ENCODE results near the gene AAMP. TPM values are rescaled to one million over a fixed set of nuclear protein-coding genes. Genes with fewer than 3 reads are reported as not detected.
"Not testable (repeated sequence)": the region's sequence is repeated elsewhere in the genome, so short reads cannot be mapped to it uniquely, and the experiment has no call there.

Gene AAMP
- total RNA-seq, 2 donors from 2014 or later = 54.3 to 88.8 TPM

GRCh38 chr2:218274586-218274985 is 4.6 kb upstream of the AAMP start:
- no peaks in the 10 kb centered on the region for H3K27me3 ChIP-seq
- H3K4me3 ChIP-seq = no peak overlapping the region
- no peaks in the 10 kb centered on the region for H3K9me3 ChIP-seq
- no peak for DNase-seq (ENCODE audit: low spot score)
- TF ChIP-seq CTCF (IDR thresholded peaks at IDR 0.05) = no peak
- peaks cover 0 to 37% of the 10 kb centered on the region in 2 donors for H3K4me1 ChIP-seq
- peak overlapping the region in 1 of 2 donors; percentile 46 for H3K27ac ChIP-seq
- H3K36me3 ChIP-seq = peaks cover 62% of the 10 kb centered on the region

- Histone ChIP-seq H3K4me1 (peaks cover 0 to 43% of the 10 kb centered on the region in 2 donors), H3K36me3 (peaks cover 55% of the 10 kb centered on the region), H3K9me3 (no peaks in the 10 kb centered on the region), H3K27ac (peak overlapping the region; percentile 77), H3K4me3 (no peak overlapping the region), H3K27me3 (no peaks in the 10 kb centered on the region)
- TF ChIP-seq CTCF (IDR thresholded peaks at IDR 0.05) = no peak
- no peak for DNase-seq (ENCODE audit: low spot score)
Measured at GRCh38 chr2:218273908-218274249, 3.9 kb upstream of the AAMP start.

GRCh38 chr2:218273214-218273907 is 3.4 kb upstream of the AAMP start:
- H3K27me3 ChIP-seq; H3K9me3 ChIP-seq; H3K4me3 ChIP-seq; DNase-seq (ENCODE audit: low spot score): not testable (repeated sequence)
- Histone ChIP-seq H3K27ac (peak overlapping the region; percentile 77), H3K4me1 (peaks cover 0 to 46% of the 10 kb centered on the region in 2 donors), H3K36me3 (peaks cover 50% of the 10 kb centered on the region)

- Histone ChIP-seq H3K4me3 (no peak overlapping the region), H3K9me3 (no peaks in the 10 kb centered on the region), H3K36me3 (peaks cover 46% of the 10 kb centered on the region), H3K27ac (peak overlapping the region; percentile 77), H3K27me3 (no peaks in the 10 kb centered on the region), H3K4me1 (peaks cover 0 to 42% of the 10 kb centered on the region in 2 donors)
- TF ChIP-seq CTCF (IDR thresholded peaks at IDR 0.05) = peak; percentile 84 to 92
- DNase-seq (ENCODE audit: low spot score) = peak; percentile 96
Measured at GRCh38 chr2:218272531-218273212, 2.7 kb upstream of the AAMP start.

GRCh38 chr2:218271865-218272530 is 2.1 kb upstream of the AAMP start:
- Histone ChIP-seq H3K27me3 (no peaks in the 10 kb centered on the region), H3K4me1 (peaks cover 0 to 40% of the 10 kb centered on the region in 2 donors), H3K27ac (peak overlapping the region; percentile 77), H3K36me3 (peaks cover 46% of the 10 kb centered on the region), H3K4me3 (no peak overlapping the region), H3K9me3 (no peaks in the 10 kb centered on the region)
- no peak for TF ChIP-seq CTCF (IDR thresholded peaks at IDR 0.05)
- no peak for DNase-seq (ENCODE audit: low spot score)

GRCh38 chr2:218271487-218271797 is 1.5 kb upstream of the AAMP start:
- peak overlapping the region; percentile 73 to 77 for H3K27ac ChIP-seq
- H3K36me3 ChIP-seq = peaks cover 46% of the 10 kb centered on the region

More at GRCh38 chr2:218271487-218271797, 1.5 kb upstream of the AAMP start:
- no peak for DNase-seq (ENCODE audit: low spot score)
- H3K4me3 ChIP-seq = peak overlapping the region; percentile 66 to 90
- TF ChIP-seq CTCF (IDR thresholded peaks at IDR 0.05) = no peak
- peaks cover 0 to 40% of the 10 kb centered on the region in 2 donors for H3K4me1 ChIP-seq
- no peaks in the 10 kb centered on the region for H3K9me3 ChIP-seq
- no peaks in the 10 kb centered on the region for H3K27me3 ChIP-seq

Measured in right atrium auricular region (tissue), 2 donors.